Natural killer cell treated with Interleukin-12 subunit alpha and Interleukin-12 subunit beta and Interleukin-15 and Interleukin-18, amount 100 ng/mL, for 72 hours (primary cell): ENCODE measurements around the gene TCEANC2. TPM values are rescaled to one million over a fixed set of nuclear protein-coding genes. Genes with fewer than 3 reads are reported as not detected.
A peak's percentile ranks its signal among the peaks of the same experiment; 100 is the strongest.
"Not testable (repeated sequence)": the region's sequence is repeated elsewhere in the genome, so short reads cannot be mapped to it uniquely, and the experiment has no call there.

Source experiments
- ATAC-seq, 2 donors: fragments of 150-1000 bp; cut with Tn5 transposase in 1 of 2; sonication (Bioruptor Pico), chemical (Tn5 transposase) in 1 of 2; 2 replicates each; pipeline ENCODE4 v1.10.0; 2021
- DNase-seq: peaks from one replicate; pipeline ENCODE4 v3.0.0; 2022; ENCODE audit warnings: low spot score
- H3K27ac Mint-ChIP-seq, 2 donors: 1 replicate in 1 of 2; 2 replicates in 1 of 2; pipeline ENCODE4 v1.8.0; 2022; ENCODE audit warnings: mixed read lengths in 2 of 2, mild to moderate bottlenecking in 1 of 2, moderate library complexity in 1 of 2
- H3K27me3 Mint-ChIP-seq, 2 donors: 1 replicate in 1 of 2; 2 replicates in 1 of 2; pipeline ENCODE4 v1.8.0; 2022; ENCODE audit warnings: mixed read lengths in 2 of 2
- H3K36me3 Mint-ChIP-seq: one replicate; pipeline ENCODE4 v1.8.0; 2022; ENCODE audit warnings: mixed read lengths
- H3K4me1 Mint-ChIP-seq, 2 donors: 1 replicate in 1 of 2; 2 replicates in 1 of 2; pipeline ENCODE4 v1.8.0; 2022; ENCODE audit warnings: low read depth in 2 of 2, mixed read lengths in 2 of 2, mild to moderate bottlenecking in 1 of 2
- H3K4me3 Mint-ChIP-seq: one replicate; pipeline ENCODE4 v1.8.0; 2022; ENCODE audit warnings: mixed read lengths
- H3K9me3 Mint-ChIP-seq: 2 replicates; pipeline ENCODE4 v1.8.0; 2022; ENCODE audit warnings: mixed read lengths
- total RNA-seq, 2 donors: library from RNA; stranded (reverse); gene quantifications; one replicate each; pipeline ENCODE4 v1.2.3, GENCODE V29; 2022

The TCEANC2 gene
- total RNA-seq, 2 donors from 2014 or later, result 9.3 to 9.5 TPM

DNA sequence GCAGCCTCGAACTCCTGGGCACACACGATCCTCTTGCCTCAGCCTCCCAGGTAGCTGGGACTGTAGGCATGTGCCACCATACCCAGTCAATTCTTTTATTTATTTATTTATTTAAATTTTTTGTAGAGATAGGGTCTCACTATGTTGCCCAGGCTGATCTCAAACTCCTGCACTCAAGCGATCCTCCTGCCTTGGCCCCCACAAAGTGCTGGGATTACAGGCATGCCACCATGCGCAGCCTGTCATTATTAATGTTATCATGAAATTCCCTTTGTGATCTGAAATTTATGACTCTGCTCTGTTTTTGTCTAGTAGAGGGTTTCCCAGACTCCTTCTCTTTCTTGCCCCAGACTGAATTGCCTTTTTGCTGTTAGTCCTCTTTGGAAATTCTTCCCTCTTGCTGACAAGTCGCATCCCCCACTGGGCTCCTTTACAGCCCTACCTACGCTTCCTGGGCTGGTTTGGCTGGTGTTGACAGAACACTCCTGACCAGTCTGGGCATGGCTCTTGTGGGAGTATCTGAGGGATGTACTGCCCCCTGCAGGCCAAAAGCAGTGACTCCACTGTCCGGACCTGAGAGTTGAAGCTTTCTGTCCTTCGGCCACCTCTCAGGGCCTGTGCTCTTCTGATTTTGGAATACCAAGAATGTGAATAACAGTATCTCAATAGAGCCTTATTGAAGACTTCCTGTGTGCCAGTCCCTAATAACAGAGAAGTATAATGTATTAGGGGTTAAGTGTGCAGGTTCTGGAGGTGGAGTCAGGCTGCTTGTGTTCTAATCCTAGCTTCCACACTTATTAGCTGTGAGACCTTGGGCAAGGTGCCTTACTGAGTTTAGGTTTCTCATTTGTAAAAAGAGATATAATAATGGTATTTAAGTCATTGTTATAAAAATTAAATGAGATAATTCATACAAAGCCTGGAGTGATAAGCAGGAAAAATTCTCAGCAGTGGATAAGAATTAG lies 28.2 kb downstream of the TCEANC2 start:
- no peaks in the 10 kb centered on the region for H3K27me3 Mint-ChIP-seq
- no peaks in the 10 kb centered on the region for H3K9me3 Mint-ChIP-seq
- H3K27ac Mint-ChIP-seq, result no peak overlapping the region
- H3K4me3 Mint-ChIP-seq, result no peak overlapping the region
- H3K4me1 Mint-ChIP-seq, result peaks cover 2 to 5% of the 10 kb centered on the region in 2 donors
- H3K36me3 Mint-ChIP-seq, result no peaks in the 10 kb centered on the region
- peak; percentile 73 for DNase-seq
- ATAC-seq, result peak; percentile 84 to 86

DNA sequence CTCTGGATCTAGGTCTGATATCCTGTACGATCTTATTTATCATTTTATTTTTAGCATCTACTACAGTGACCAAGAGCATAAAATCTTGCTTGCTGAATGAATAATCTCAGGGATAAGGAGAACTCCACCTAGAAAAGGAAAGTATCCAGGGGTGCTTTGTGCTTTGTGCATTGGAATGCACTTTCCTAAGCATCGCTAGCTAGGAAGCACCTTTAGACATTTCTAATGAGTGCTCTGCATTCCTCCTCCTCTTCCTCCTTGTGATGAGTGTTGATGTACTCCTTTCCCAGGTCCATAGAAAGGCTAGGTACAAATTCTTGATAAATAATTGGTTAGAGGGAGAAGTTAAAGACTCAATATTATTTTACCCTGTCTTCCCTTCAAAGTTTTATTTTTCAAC lies 31.4 kb downstream of the TCEANC2 start:
- H3K27me3 Mint-ChIP-seq, result no peaks in the 10 kb centered on the region
- H3K9me3 Mint-ChIP-seq, result no peaks in the 10 kb centered on the region
- no peaks in the 10 kb centered on the region for H3K36me3 Mint-ChIP-seq
- no peak overlapping the region for H3K4me3 Mint-ChIP-seq
- H3K27ac Mint-ChIP-seq, result no peak overlapping the region
- DNase-seq (no peak), ATAC-seq (no peak)
- peaks cover 5 to 10% of the 10 kb centered on the region in 2 donors for H3K4me1 Mint-ChIP-seq

DNA sequence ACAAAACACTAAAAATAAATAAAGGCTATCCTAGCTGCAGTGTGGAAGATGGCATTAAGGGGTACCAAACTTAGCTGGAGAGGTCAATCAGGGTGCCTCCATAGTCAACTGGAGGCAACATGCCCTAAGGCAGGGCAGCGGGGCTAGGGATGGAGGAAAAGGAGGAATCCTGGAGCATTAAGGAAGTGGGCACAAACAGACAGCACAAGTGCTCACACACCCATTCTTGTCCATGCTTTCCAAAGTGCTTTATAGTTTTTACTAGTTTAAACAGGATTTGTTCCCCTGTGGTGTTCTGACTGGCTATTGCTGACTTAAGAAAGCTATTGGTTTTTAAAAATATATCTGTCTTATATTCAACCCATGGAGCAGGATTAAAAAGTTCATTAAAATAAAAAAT lies 33.3 kb downstream of the TCEANC2 start:
- peaks cover under 1 to 7% of the 10 kb centered on the region in 2 donors for H3K4me1 Mint-ChIP-seq
- DNase-seq, result no peak
- no peaks in the 10 kb centered on the region for H3K9me3 Mint-ChIP-seq
- H3K4me3 Mint-ChIP-seq, result no peak overlapping the region
- peak overlapping the region in 1 of 2 donors; percentile 16 for H3K27ac Mint-ChIP-seq
- no peaks in the 10 kb centered on the region for H3K36me3 Mint-ChIP-seq
- no peaks in the 10 kb centered on the region for H3K27me3 Mint-ChIP-seq
- no peak for ATAC-seq

DNA sequence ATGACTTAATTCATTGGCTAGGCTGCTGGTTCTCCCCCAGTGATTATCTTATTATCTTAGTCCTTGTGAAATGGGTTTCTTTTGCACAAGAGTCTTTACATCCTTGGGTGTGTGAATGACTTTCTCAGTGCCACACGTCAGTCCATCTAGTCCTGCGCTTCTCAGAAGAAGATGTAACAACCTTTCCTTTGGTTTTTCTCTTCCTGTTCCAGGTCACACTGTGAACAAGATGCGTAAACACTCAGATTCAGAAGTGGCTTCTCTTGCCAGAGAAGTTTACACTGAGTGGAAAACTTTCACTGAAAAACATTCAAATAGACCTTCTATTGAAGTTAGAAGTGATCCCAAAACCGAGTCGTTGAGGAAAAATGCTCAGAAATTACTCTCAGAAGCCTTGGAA lies 35.0 kb downstream of the TCEANC2 start:
- H3K27me3 Mint-ChIP-seq, result no peaks in the 10 kb centered on the region
- H3K27ac Mint-ChIP-seq, result peak overlapping the region; percentile 16 to 55
- H3K4me1 Mint-ChIP-seq, result peaks cover 0 to 7% of the 10 kb centered on the region in 2 donors
- no peak for DNase-seq
- no peak overlapping the region for H3K4me3 Mint-ChIP-seq
- no peaks in the 10 kb centered on the region for H3K9me3 Mint-ChIP-seq
- ATAC-seq, result peak; percentile 59 to 72
- no peaks in the 10 kb centered on the region for H3K36me3 Mint-ChIP-seq

DNA sequence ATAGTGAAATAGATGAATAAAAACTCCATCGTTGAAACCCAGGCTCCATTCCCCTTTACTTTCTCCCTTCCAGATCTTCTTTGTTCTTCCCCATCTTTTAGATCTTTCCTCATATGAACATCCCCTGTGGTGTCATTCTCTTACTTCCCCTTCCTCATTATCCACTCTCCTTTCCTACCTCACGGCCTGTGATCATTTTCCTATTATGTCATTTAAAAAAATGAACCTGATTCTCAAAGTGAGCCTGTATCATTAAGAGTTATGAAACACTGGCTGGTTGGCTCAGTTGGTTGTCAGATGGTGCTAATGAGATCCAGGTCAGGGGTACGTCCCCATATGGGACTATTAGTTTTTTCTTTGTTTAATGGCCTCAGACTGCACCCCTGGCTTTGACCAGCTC lies 38.3 kb downstream of the TCEANC2 start:
- no peaks in the 10 kb centered on the region for H3K27me3 Mint-ChIP-seq
- DNase-seq, result no peak
- no peaks in the 10 kb centered on the region for H3K9me3 Mint-ChIP-seq
- H3K36me3 Mint-ChIP-seq, result peaks cover 6% of the 10 kb centered on the region
- H3K4me3 Mint-ChIP-seq, result no peak overlapping the region
- ATAC-seq, result no peak
- peaks cover 13 to 16% of the 10 kb centered on the region in 2 donors for H3K4me1 Mint-ChIP-seq
- H3K27ac Mint-ChIP-seq, result no peak overlapping the region

DNA sequence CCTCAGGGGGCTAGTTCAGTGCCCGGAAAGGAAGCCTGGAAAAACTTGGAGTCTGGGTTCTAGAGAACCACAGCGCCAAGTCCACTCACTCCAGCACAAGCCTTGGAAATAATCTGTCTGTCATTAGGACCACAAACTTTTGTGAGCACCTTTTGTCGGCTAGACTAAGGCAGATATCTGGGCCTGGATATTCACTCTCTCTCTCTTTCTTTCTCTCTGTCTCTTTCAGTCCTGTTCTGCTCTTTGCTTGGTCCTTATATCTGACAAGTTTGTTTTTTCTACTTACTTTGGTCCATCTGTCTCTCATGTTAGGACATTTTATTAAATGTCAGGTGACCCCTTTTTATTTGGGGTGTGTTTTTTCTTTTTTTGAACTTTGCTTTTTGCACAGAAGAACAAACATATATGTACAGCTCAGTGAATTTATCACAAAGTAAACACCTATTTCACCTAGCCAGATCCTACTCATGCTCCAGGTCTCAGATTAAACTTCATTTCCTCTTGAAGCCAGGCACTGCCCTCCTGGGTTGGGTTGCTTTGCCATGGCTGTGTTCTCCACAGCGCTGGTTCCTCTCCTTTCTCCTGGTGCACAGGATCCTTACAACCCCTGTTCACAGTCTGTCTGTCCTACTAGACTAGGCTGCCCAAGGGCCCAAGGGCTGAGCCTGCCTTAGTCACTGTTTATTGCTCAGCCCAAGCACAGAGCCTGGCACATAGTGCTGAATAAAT lies 40.8 kb downstream of the TCEANC2 start:
- DNase-seq (no peak), ATAC-seq (no peak)
- H3K4me1 Mint-ChIP-seq, result peaks cover 13% of the 10 kb centered on the region in 2 donors
- H3K36me3 Mint-ChIP-seq, result peaks cover 10% of the 10 kb centered on the region
- no peaks in the 10 kb centered on the region for H3K9me3 Mint-ChIP-seq
- H3K27me3 Mint-ChIP-seq, result no peaks in the 10 kb centered on the region
- peak overlapping the region in 1 of 2 donors; percentile 36 for H3K27ac Mint-ChIP-seq
- H3K4me3 Mint-ChIP-seq, result no peak overlapping the region

DNA sequence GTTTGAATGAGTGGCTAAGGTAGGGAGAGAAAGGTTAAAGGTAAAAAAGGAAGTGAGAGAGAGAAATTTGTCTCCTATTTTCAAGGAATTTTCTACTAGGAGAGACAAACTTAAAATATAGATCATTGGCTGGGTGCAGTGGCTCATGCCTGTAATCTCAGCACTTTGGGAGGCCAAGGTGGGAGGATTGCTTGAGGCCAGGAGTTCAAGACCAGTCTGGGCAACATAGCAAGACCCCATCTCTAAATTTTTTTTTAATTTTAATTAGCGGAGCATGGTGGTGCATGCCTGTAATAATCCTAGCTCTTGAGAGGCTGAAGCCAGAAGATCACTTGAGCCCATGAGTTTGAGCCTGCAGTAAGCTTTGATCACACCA lies 41.3 kb downstream of the TCEANC2 start:
- not testable (repeated sequence) for ATAC-seq, H3K4me3 Mint-ChIP-seq, H3K9me3 Mint-ChIP-seq, H3K27me3 Mint-ChIP-seq, DNase-seq
- H3K36me3 Mint-ChIP-seq, result peaks cover 10% of the 10 kb centered on the region
- peaks cover 13% of the 10 kb centered on the region in 2 donors for H3K4me1 Mint-ChIP-seq
- H3K27ac Mint-ChIP-seq, result peak overlapping the region in 1 of 2 donors; percentile 36

DNA sequence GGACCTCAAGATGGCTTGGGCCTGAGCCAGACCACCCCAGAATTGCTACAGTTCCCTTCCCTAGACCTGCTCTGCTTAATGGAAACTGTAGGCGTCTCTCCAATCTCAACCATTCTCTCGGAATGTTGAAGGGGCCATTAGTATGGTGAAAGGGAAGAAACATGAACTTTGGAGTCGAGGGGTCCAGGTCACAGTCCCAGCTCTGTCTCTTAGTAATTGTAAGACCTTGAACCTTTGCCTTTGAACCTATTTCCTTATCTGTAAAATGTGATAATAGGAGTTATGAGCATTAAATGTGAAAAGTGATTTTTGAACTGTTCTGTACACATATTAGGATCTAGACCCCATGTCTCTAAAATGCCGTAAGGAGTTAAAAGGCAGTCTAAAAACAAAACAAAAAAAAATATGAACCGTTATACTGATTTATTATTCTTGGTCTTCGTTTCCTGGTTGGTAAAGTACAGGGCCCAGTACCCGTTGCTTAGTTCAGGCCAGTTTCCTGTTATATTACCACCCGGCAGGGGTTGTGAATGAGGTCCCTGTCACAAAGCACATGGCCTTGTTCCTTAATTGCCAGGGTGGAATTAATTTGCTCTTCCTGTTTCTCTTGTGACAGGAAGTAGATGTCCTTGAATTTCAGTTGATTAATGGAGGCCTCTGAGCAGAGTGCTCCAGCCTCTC lies 42.3 kb downstream of the TCEANC2 start:
- peak in 1 of 2 donors; percentile 41 for ATAC-seq
- Mint-ChIP-seq H3K36me3 (peaks cover 10% of the 10 kb centered on the region), H3K27ac (peak overlapping the region; percentile 17 to 31), H3K9me3 (no peaks in the 10 kb centered on the region), H3K27me3 (no peaks in the 10 kb centered on the region), H3K4me1 (peaks cover 13% of the 10 kb centered on the region in 2 donors), H3K4me3 (no peak overlapping the region)
- DNase-seq, result no peak

DNA sequence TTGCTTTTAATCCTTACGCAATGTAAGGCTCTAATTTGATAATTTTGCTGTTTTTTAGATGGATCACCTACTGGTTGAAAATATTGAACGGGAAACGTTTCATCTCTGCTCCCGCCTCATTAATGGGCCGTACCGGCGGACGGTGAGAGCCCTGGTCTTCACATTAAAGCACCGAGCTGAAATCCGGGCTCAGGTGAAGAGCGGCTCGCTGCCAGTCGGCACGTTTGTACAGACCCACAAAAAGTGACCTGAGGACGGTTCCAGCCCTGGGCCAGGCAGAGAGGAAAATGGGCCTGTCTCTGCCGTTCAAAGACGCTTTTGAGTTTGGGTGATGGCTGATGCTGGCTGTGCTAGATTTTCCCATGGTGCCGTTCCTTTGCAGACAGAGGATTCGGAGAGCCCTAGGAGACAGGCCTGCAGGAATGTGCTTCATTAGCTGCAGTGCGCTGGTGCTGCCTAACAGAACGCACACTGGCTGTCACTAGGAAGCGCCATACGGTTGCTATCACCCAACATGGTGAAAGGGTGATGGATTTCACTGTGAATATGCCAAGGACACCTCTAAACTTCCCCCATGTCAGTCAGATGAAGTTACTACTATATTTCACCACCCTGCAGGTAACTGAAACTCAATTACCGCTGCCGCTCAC lies 42.9 kb downstream of the TCEANC2 start:
- peak overlapping the region; percentile 17 to 49 for H3K27ac Mint-ChIP-seq
- no peak overlapping the region for H3K4me3 Mint-ChIP-seq
- no peaks in the 10 kb centered on the region for H3K9me3 Mint-ChIP-seq
- H3K27me3 Mint-ChIP-seq, result no peaks in the 10 kb centered on the region
- peaks cover 13% of the 10 kb centered on the region in 2 donors for H3K4me1 Mint-ChIP-seq
- peaks cover 10% of the 10 kb centered on the region for H3K36me3 Mint-ChIP-seq
- no peak for DNase-seq
- ATAC-seq, result no peak

DNA sequence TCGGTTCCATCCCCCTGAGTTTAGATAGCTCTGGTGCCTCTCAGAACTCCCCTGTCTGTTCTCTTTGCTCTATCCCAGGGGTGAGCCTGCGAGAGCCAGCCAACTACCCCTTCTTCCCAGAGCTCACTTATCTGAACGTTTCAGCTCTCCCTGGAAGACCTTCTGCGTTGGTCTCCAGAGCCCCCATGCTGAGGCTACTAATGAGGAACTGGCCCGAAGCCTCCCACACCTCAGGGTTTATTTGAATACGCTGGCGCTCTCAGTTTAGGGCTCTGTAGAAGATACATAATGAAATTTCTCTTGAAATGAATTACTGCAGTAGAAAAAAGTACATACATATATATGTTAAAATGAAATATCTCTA lies 43.5 kb downstream of the TCEANC2 start:
- ATAC-seq (no peak), DNase-seq (no peak)
- Mint-ChIP-seq H3K4me3 (no peak overlapping the region), H3K27ac (peak overlapping the region in 1 of 2 donors; percentile 49), H3K27me3 (no peaks in the 10 kb centered on the region), H3K4me1 (peaks cover 13% of the 10 kb centered on the region in 2 donors), H3K9me3 (no peaks in the 10 kb centered on the region), H3K36me3 (peaks cover 10% of the 10 kb centered on the region)

DNA sequence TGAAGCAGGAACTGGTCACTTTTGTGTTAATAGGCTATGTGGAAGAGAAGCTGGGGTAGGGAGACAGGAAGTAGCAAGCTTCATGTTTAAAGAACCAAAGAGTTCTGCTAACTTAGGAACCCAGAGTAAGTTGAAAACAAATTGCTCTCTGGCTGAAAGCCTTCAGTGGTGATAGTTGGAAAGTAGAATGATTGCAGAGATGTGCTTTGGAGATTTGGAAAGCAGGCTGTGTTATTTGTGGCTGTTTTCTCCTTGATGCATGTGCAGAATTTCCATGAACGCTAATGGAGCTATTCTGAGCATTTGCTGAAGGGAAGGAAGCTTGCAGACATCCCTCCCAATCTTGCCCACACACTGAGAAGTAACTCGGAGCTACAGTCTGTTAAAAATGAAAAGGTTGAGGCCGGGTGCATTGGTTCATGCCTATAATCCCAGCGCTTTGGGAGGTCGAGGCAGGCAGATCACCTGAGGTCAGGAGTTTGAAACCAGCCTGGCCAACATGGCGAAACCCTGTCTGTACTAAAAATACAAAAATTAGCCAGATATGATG lies 45.7 kb downstream of the TCEANC2 start:
- no peaks in the 10 kb centered on the region for H3K9me3 Mint-ChIP-seq
- no peak for ATAC-seq
- H3K36me3 Mint-ChIP-seq, result peaks cover 7% of the 10 kb centered on the region
- no peak overlapping the region for H3K27ac Mint-ChIP-seq
- DNase-seq, result no peak
- H3K27me3 Mint-ChIP-seq, result no peaks in the 10 kb centered on the region
- no peak overlapping the region for H3K4me3 Mint-ChIP-seq
- H3K4me1 Mint-ChIP-seq, result peaks cover 10 to 13% of the 10 kb centered on the region in 2 donors

DNA sequence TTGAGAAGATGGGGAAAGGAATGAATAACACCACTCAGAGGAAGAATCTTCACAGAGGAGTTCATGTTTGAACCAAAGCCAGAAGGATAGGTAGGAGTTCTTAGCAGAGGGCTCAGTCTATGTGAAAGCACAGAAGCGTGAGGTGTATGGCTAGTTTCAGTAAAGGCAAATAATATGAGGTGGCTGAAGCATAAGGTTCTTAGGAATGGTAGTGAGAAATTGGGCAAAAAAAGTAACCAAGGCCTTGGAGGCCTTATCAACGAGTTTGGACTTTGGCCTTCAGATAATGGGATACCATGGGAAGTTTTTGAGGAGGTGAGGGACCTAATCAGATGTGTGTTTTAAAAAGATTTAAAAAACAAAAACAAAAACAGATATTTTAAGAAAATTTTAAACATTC lies 47.1 kb downstream of the TCEANC2 start:
- peaks cover 2 to 9% of the 10 kb centered on the region in 2 donors for H3K4me1 Mint-ChIP-seq
- no peak overlapping the region for H3K4me3 Mint-ChIP-seq
- H3K27ac Mint-ChIP-seq, result peak overlapping the region in 1 of 2 donors; percentile 7
- no peak for DNase-seq
- H3K9me3 Mint-ChIP-seq, result no peaks in the 10 kb centered on the region
- H3K27me3 Mint-ChIP-seq, result no peaks in the 10 kb centered on the region
- H3K36me3 Mint-ChIP-seq, result peaks cover 5% of the 10 kb centered on the region
- ATAC-seq, result no peak

DNA sequence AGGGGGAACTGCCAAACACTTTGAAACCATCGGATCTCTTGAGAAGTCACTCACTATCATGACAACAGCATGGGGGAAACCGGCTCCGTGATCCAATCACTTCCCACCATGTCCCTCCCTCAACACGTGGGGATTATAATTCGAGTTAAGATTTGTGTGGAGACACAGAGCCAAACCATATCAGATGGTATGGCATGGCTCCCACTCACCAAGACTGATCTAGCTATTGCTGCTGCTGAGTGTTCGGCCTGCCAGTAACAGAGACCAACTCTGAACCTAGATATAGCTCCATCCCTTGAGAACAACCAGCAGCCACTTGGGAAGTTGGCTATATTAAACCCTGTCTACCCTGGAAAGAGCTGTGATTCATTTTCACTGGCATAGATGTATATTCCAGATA lies 50.0 kb downstream of the TCEANC2 start:
- Mint-ChIP-seq H3K4me3 (no peak overlapping the region), H3K36me3 (no peaks in the 10 kb centered on the region), H3K27me3 (no peaks in the 10 kb centered on the region), H3K4me1 (peaks cover 0 to 5% of the 10 kb centered on the region in 2 donors), H3K9me3 (no peaks in the 10 kb centered on the region), H3K27ac (no peak overlapping the region)
- ATAC-seq (no peak), DNase-seq (no peak)
